CD4-positive, alpha-beta T cell treated with Interleukin-6 at 100 ng/mL for 8 hours (primary cell): ENCODE data around the gene CLMP.

Experiments
- DNase-seq: peaks from one replicate; pipeline ENCODE4 v3.0.0-alpha.2; 2020; ENCODE audit warnings: mixed read lengths, low spot score

Gene CLMP

GRCh38 chr11:123190518-123190917 is 4.5 kb downstream of the CLMP start:
- DNase-seq, result no peak

GRCh38 chr11:123188508-123189165 is 6.4 kb downstream of the CLMP start:
- DNase-seq, result no peak

- DNase-seq, result no peak
These were observed 7.2 kb downstream of the CLMP start for GRCh38 chr11:123187665-123188507.

- no peak for DNase-seq
These were observed 7.8 kb downstream of the CLMP start for GRCh38 chr11:123187248-123187647.

GRCh38 chr11:123186286-123186685 is 8.8 kb downstream of the CLMP start:
- DNase-seq, result no peak

- DNase-seq, result no peak
These were observed 9.7 kb downstream of the CLMP start for GRCh38 chr11:123185326-123185725.

- no peak for DNase-seq
These were observed 10.5 kb downstream of the CLMP start for GRCh38 chr11:123184531-123184930.

GRCh38 chr11:123183391-123184099 is 11.5 kb downstream of the CLMP start:
- no peak for DNase-seq

GRCh38 chr11:123181767-123182500 is 13.1 kb downstream of the CLMP start:
- no peak for DNase-seq

GRCh38 chr11:123181075-123181474 is 14.0 kb downstream of the CLMP start:
- DNase-seq, result no peak

- DNase-seq, result no peak
These were observed 14.5 kb downstream of the CLMP start for GRCh38 chr11:123180574-123180973.

- no peak for DNase-seq
These were observed 14.9 kb downstream of the CLMP start for GRCh38 chr11:123180166-123180565.

GRCh38 chr11:123179586-123179985 is 15.5 kb downstream of the CLMP start:
- no peak for DNase-seq

- DNase-seq, result no peak
These were observed 16.9 kb downstream of the CLMP start for GRCh38 chr11:123178186-123178585.

- DNase-seq, result no peak
These were observed 18.3 kb downstream of the CLMP start for GRCh38 chr11:123176785-123177184.

GRCh38 chr11:123174196-123175183 is 20.6 kb downstream of the CLMP start:
- DNase-seq, result no peak

GRCh38 chr11:123173856-123174186 is 21.2 kb downstream of the CLMP start:
- DNase-seq, result no peak

- DNase-seq, result no peak
These were observed 21.8 kb downstream of the CLMP start for GRCh38 chr11:123173040-123173855.

GRCh38 chr11:123170929-123171328 is 24.1 kb downstream of the CLMP start:
- DNase-seq, result no peak

- DNase-seq, result no peak
These were observed 25.2 kb downstream of the CLMP start for GRCh38 chr11:123169821-123170220.
